GM12878 (cell line): ENCODE results near the gene ELOVL5.

Experiments used
- CTCF ChIP-seq, 3 experiments: IDR thresholded peaks in 2 of 3; conservative IDR thresholded peaks in 1 of 3; 2 replicates each; pipeline ENCODE4 v1.5.1; 2011; ENCODE audit warnings: low read depth in 3 of 3, low read length in 3 of 3, mild to moderate bottlenecking in 3 of 3, control low read depth in 2 of 3, moderate library complexity in 2 of 3, inconsistent platforms in 1 of 3, mixed read lengths in 1 of 3; ENCODE audit not compliant: control insufficient read depth in 2 of 3, insufficient read depth in 1 of 3; ENCODE audit errors: extremely low read depth in 1 of 3
- FOXK2 ChIP-seq: fragments of 450-650 bp; IDR thresholded peaks from 2 replicates; pipeline ENCODE4 v1.6.1; 2017; ENCODE audit warnings: mild to moderate bottlenecking, moderate library complexity
- MLLT1 ChIP-seq: fragments of 450-650 bp; IDR thresholded peaks from 2 replicates; pipeline ENCODE4 v1.6.1; 2016; ENCODE audit warnings: mild to moderate bottlenecking
- RAD21 ChIP-seq: IDR thresholded peaks from 2 replicates; pipeline ENCODE4 v1.6.1; 2011; ENCODE audit warnings: mild to moderate bottlenecking, low read depth, low read length, moderate library complexity; ENCODE audit not compliant: insufficient read depth

GRCh38 chr6:53257001-53257400 is 91.7 kb downstream of the ELOVL5 start:
- no peak for TF ChIP-seq CTCF (IDR thresholded peaks at IDR 0.05 in 2 of 3, conservative IDR thresholded peaks at IDR 0.05 in 1 of 3; ENCODE audit: control insufficient read depth in 2 of 3, extremely low read depth in 1 of 3, insufficient read depth in 1 of 3, low read depth in 3 of 3, low read length in 3 of 3)
- TF ChIP-seq FOXK2, result no peak
- TF ChIP-seq MLLT1, result no peak
- no peak for TF ChIP-seq RAD21
